Neural cell (in vitro differentiated cells): ENCODE results near the gene KLHL3. TPM values are rescaled to one million over a fixed set of nuclear protein-coding genes. Genes with fewer than 3 reads are reported as not detected.

Source experiments
- H2AFZ ChIP-seq: fragments of 200-600, 300-800 bp; sonication (generic), shearing (Covaris generic); 2 replicates; pipeline ENCODE4 v1.6.0; 2014; ENCODE audit warnings: low read depth, mild to moderate bottlenecking, antibody characterized with exemption, low read length, moderate library complexity
- H3F3A ChIP-seq: fragments of 200-600 bp; shearing (Covaris generic); 2 replicates; pipeline ENCODE4 v1.6.1; 2016; ENCODE audit warnings: mild to moderate bottlenecking, moderate library complexity, mixed read lengths, antibody characterized with exemption, low read length; ENCODE audit not compliant: insufficient read depth, poor library complexity, severe bottlenecking
- H3K27ac ChIP-seq: fragments of 200-600, 300-800 bp; sonication (generic), shearing (Covaris generic); 2 replicates; pipeline ENCODE4 v1.5.1; 2014; ENCODE audit warnings: mild to moderate bottlenecking, low read length, moderate library complexity
- H3K27me3 ChIP-seq: fragments of 300-800, 200-600 bp; sonication (generic), shearing (Covaris generic); 2 replicates; pipeline ENCODE4 v1.6.0; 2014; ENCODE audit warnings: mild to moderate bottlenecking, low read depth, low read length, moderate library complexity; ENCODE audit not compliant: insufficient read depth
- H3K36me3 ChIP-seq: fragments of 300-800, 200-600 bp; sonication (generic), shearing (Covaris generic); 2 replicates; pipeline ENCODE4 v1.5.1; 2014; ENCODE audit warnings: mild to moderate bottlenecking, antibody characterized with exemption, low read length, moderate library complexity; ENCODE audit not compliant: insufficient read depth
- H3K4me2 ChIP-seq: fragments of 300-800, 200-600 bp; sonication (generic), shearing (Covaris generic); 2 replicates; pipeline ENCODE4 v1.6.0; 2014; ENCODE audit warnings: mild to moderate bottlenecking, low read length
- H3K4me3 ChIP-seq: fragments of 300-800, 200-600 bp; sonication (generic), shearing (Covaris generic); 2 replicates; pipeline ENCODE4 v1.5.1; 2014; ENCODE audit warnings: mild to moderate bottlenecking, low read length, moderate library complexity
- H3K79me2 ChIP-seq: fragments of 200-600 bp; shearing (Covaris generic); replicated peaks from 2 replicates; pipeline ENCODE4 v1.6.0; 2014; ENCODE audit warnings: mild to moderate bottlenecking, low read length, moderate library complexity; ENCODE audit not compliant: insufficient read depth
- H3K9ac ChIP-seq: fragments of 300-800, 200-600 bp; sonication (generic), shearing (Covaris generic); 2 replicates; pipeline ENCODE4 v1.6.1; 2016; ENCODE audit warnings: mild to moderate bottlenecking, low read length, mixed read lengths
- H3K9me2 ChIP-seq: fragments of 200-600 bp; shearing (Covaris generic); 2 replicates; pipeline ENCODE4 v1.6.1; 2016; ENCODE audit warnings: mild to moderate bottlenecking, low read length, mixed read lengths; ENCODE audit not compliant: insufficient read depth
- H3K9me3 ChIP-seq: fragments of 200-600, 300-800 bp; sonication (generic), shearing (Covaris generic); 2 replicates; pipeline ENCODE4 v1.6.1; 2016; ENCODE audit warnings: mild to moderate bottlenecking, mixed run types, low read length, moderate library complexity, mixed read lengths
- H4K20me1 ChIP-seq: fragments of 200-600 bp; shearing (Covaris generic); 2 replicates; pipeline ENCODE4 v1.6.1; 2016; ENCODE audit warnings: mild to moderate bottlenecking, mixed run types; ENCODE audit not compliant: insufficient read depth
- EP300 ChIP-seq: fragments of 450-650 bp; conservative IDR thresholded peaks from 2 replicates; pipeline ENCODE4 v1.6.1; 2014; ENCODE audit warnings: antibody characterized with exemption, mild to moderate bottlenecking, moderate library complexity; ENCODE audit not compliant: poor library complexity, severe bottlenecking
- EZH2 ChIP-seq: fragments of 200-600, 300-800 bp; shearing (Covaris generic), sonication (generic); IDR thresholded peaks from 2 replicates; pipeline ENCODE4 v1.6.1; 2014; ENCODE audit warnings: antibody characterized with exemption, low read length, borderline replicate concordance, mild to moderate bottlenecking; ENCODE audit not compliant: insufficient read depth, poor library complexity, severe bottlenecking
- MXI1 ChIP-seq: fragments of 450-650 bp; conservative IDR thresholded peaks from 2 replicates; pipeline ENCODE4 v1.6.1; 2014; ENCODE audit warnings: antibody characterized with exemption, mild to moderate bottlenecking; ENCODE audit not compliant: poor library complexity, severe bottlenecking
- POLR2AphosphoS5 ChIP-seq: IDR thresholded peaks from 2 replicates; pipeline ENCODE4 v1.6.1; 2012
- RAD21 ChIP-seq: fragments of 450-650 bp; conservative IDR thresholded peaks from 2 replicates; pipeline ENCODE4 v1.6.1; 2014; ENCODE audit warnings: antibody characterized with exemption, mild to moderate bottlenecking, moderate library complexity
- SMC3 ChIP-seq: fragments of 450-650 bp; conservative IDR thresholded peaks from 2 replicates; pipeline ENCODE4 v1.6.1; 2014; ENCODE audit warnings: antibody characterized with exemption, mild to moderate bottlenecking, moderate library complexity; ENCODE audit not compliant: poor library complexity
- TAF1 ChIP-seq: IDR thresholded peaks from 2 replicates; pipeline ENCODE4 v1.6.1; 2012; ENCODE audit warnings: low read depth
- polyA plus RNA-seq: library from polyadenylated mRNA; depleted of rRNA; stranded (reverse); fragments of >200 nt; gene quantifications from 2 replicates; pipeline ENCODE4 v1.2.3, GENCODE V29; 2014
- TF ChIP-seq, protein P1 (sequence below): IDR thresholded peaks from 2 replicates; pipeline ENCODE4 v1.6.1; 2012; ENCODE audit warnings: borderline replicate concordance
- TF ChIP-seq, protein P2 (sequence below): fragments of 450-650 bp; IDR thresholded peaks from 2 replicates; pipeline ENCODE4 v1.5.1; 2014; ENCODE audit warnings: antibody characterized with exemption, mild to moderate bottlenecking, moderate library complexity; ENCODE audit not compliant: poor library complexity, severe bottlenecking

Gene KLHL3
- polyA plus RNA-seq, 1 donor from 2014 or later: 12.9 TPM

DNA sequence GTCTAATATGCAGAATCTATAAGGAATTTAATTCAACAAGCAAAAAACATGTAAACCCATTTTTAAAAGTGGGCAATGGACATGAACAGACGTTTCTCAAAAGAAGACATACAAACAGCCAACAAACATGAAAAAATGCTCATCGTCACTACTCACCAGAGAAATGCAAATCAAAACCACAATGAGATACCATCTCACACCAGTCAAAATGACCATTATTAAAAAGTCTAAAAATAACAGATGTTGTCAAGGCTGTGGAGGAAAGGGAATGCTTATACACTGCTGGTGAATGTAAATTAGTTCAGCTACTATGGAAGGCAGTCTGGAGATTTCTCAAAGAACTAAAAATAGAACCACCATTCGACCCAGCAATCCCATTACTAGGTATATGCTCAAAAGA, 3.1 kb upstream of the KLHL3 start:
- H3K36me3 ChIP-seq: no peaks in the 10 kb centered on the region
- no peak overlapping the region for H3K4me3 ChIP-seq
- TF ChIP-seq, protein P1, sequence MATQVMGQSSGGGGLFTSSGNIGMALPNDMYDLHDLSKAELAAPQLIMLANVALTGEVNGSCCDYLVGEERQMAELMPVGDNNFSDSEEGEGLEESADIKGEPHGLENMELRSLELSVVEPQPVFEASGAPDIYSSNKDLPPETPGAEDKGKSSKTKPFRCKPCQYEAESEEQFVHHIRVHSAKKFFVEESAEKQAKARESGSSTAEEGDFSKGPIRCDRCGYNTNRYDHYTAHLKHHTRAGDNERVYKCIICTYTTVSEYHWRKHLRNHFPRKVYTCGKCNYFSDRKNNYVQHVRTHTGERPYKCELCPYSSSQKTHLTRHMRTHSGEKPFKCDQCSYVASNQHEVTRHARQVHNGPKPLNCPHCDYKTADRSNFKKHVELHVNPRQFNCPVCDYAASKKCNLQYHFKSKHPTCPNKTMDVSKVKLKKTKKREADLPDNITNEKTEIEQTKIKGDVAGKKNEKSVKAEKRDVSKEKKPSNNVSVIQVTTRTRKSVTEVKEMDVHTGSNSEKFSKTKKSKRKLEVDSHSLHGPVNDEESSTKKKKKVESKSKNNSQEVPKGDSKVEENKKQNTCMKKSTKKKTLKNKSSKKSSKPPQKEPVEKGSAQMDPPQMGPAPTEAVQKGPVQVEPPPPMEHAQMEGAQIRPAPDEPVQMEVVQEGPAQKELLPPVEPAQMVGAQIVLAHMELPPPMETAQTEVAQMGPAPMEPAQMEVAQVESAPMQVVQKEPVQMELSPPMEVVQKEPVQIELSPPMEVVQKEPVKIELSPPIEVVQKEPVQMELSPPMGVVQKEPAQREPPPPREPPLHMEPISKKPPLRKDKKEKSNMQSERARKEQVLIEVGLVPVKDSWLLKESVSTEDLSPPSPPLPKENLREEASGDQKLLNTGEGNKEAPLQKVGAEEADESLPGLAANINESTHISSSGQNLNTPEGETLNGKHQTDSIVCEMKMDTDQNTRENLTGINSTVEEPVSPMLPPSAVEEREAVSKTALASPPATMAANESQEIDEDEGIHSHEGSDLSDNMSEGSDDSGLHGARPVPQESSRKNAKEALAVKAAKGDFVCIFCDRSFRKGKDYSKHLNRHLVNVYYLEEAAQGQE: no peak
- TF ChIP-seq POLR2AphosphoS5: no peak
- TF ChIP-seq TAF1: no peak
- TF ChIP-seq SMC3: no peak
- TF ChIP-seq EZH2: no peak
- no peak for TF ChIP-seq RAD21
- TF ChIP-seq, protein P2, sequence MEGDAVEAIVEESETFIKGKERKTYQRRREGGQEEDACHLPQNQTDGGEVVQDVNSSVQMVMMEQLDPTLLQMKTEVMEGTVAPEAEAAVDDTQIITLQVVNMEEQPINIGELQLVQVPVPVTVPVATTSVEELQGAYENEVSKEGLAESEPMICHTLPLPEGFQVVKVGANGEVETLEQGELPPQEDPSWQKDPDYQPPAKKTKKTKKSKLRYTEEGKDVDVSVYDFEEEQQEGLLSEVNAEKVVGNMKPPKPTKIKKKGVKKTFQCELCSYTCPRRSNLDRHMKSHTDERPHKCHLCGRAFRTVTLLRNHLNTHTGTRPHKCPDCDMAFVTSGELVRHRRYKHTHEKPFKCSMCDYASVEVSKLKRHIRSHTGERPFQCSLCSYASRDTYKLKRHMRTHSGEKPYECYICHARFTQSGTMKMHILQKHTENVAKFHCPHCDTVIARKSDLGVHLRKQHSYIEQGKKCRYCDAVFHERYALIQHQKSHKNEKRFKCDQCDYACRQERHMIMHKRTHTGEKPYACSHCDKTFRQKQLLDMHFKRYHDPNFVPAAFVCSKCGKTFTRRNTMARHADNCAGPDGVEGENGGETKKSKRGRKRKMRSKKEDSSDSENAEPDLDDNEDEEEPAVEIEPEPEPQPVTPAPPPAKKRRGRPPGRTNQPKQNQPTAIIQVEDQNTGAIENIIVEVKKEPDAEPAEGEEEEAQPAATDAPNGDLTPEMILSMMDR: no peak
- no peak for TF ChIP-seq EP300
- no peak for TF ChIP-seq MXI1
- H3K9ac ChIP-seq: no peak overlapping the region
- no peak overlapping the region for H2AFZ ChIP-seq
- H3K4me2 ChIP-seq: no peak overlapping the region
- H3K9me3 ChIP-seq: no peaks in the 10 kb centered on the region
- H3K27me3 ChIP-seq: no peaks in the 10 kb centered on the region
- H4K20me1 ChIP-seq: no peaks in the 10 kb centered on the region
- H3K27ac ChIP-seq: no peak overlapping the region
- peaks cover under 1% of the 10 kb centered on the region for H3K79me2 ChIP-seq
- peaks cover 5% of the 10 kb centered on the region for H3F3A ChIP-seq
- no peaks in the 10 kb centered on the region for H3K9me2 ChIP-seq

GRCh38 chr5:137737349-137738131, 1.7 kb upstream of the KLHL3 start:
- H2AFZ ChIP-seq: no peak overlapping the region
- H3K4me2 ChIP-seq: no peak overlapping the region
- H3K27ac ChIP-seq: no peak overlapping the region
- no peaks in the 10 kb centered on the region for H3K36me3 ChIP-seq
- H3K9ac ChIP-seq: no peak overlapping the region
- H3F3A ChIP-seq: peaks cover 5% of the 10 kb centered on the region
- H3K4me3 ChIP-seq: no peak overlapping the region
- peaks cover 15% of the 10 kb centered on the region for H3K79me2 ChIP-seq
- H3K9me2 ChIP-seq: no peaks in the 10 kb centered on the region
- no peak for TF ChIP-seq EZH2
- no peak for TF ChIP-seq TAF1
- TF ChIP-seq POLR2AphosphoS5: no peak
- no peak for TF ChIP-seq EP300
- no peak for TF ChIP-seq MXI1
- TF ChIP-seq RAD21: no peak
- TF ChIP-seq, protein P2: no peak
- TF ChIP-seq, protein P1: no peak
- no peak for TF ChIP-seq SMC3
- H4K20me1 ChIP-seq: no peaks in the 10 kb centered on the region
- no peaks in the 10 kb centered on the region for H3K27me3 ChIP-seq
- no peaks in the 10 kb centered on the region for H3K9me3 ChIP-seq
